ENCODE results near the gene ZYX.

- no peak for TF ChIP-seq CTCF (conservative IDR thresholded peaks at IDR 0.05)
- TF ChIP-seq ZFX (IDR thresholded peaks at IDR 0.05): no peak
These were observed 15.0 kb downstream of the ZYX start for GRCh38 chr7:143396182-143396581.

Data from C4-2B (cell line).